SK-N-SH (cell line): ENCODE results near the gene C18orf63. TPM values are rescaled to one million over a fixed set of nuclear protein-coding genes. Genes with fewer than 3 reads are reported as not detected.

Source experiments
- CTCF ChIA-PET: fragments of 300-600, 350-600 bp; formaldehyde crosslinking; extraction: SDS; loops from one replicate; lab custom pipeline; 2021; lab: Yijun Ruan, JAX
- POLR2A ChIA-PET: fragments of 350-600 bp; sonication (Branson Sonifier 250); formaldehyde crosslinking; extraction: SDS; loops from one replicate; lab custom pipeline; 2020; ENCODE audit warnings: antibody characterized with exemption, inconsistent platforms; lab: Yijun Ruan, JAX
- DNase-seq: peaks from one replicate; pipeline ENCODE4 v3.0.0; 2012
- H2AFZ ChIP-seq: fragments of 200-600 bp; sonication (generic); 2 replicates; pipeline ENCODE4 v1.8.1; 2016; ENCODE audit warnings: antibody characterized with exemption, mild to moderate bottlenecking, low read depth
- H3F3A ChIP-seq: fragments of 200-600 bp; sonication (generic); replicated peaks from 2 replicates; pipeline ENCODE3; 2016; ENCODE audit warnings: antibody characterized with exemption, mild to moderate bottlenecking; ENCODE audit not compliant: insufficient read depth
- H3K27ac ChIP-seq, 2 experiments: fragments of 200-500 bp in 1 of 2; fragments of 200-600 bp in 1 of 2; sonication (Bioruptor generic) in 1 of 2; sonication (generic), shearing (Covaris generic) in 1 of 2; 2 replicates each; pipeline versions ENCODE4 v1.5.1 to v1.6.1; 2014 to 2016; ENCODE audit warnings: low read depth in 2 of 2, inconsistent platforms in 1 of 2, low read length in 1 of 2, mild to moderate bottlenecking in 1 of 2, mixed read lengths in 1 of 2
- H3K27me3 ChIP-seq: fragments of 200-600 bp; sonication (generic), shearing (Covaris generic); 2 replicates; pipeline ENCODE4 v1.6.1; 2016; ENCODE audit warnings: mixed run types; ENCODE audit not compliant: insufficient read depth
- H3K36me3 ChIP-seq, 2 experiments: fragments of 200-500 bp in 1 of 2; fragments of 200-600 bp in 1 of 2; sonication (Bioruptor generic) in 1 of 2; sonication (generic) in 1 of 2; replicated peaks in 1 of 2; 2 replicates each; pipeline versions ENCODE3 to v1.5.1; 2014 to 2016; ENCODE audit warnings: low read length in 1 of 2, mild to moderate bottlenecking in 1 of 2; ENCODE audit not compliant: insufficient read depth in 2 of 2, control insufficient read depth in 1 of 2
- H3K4me1 ChIP-seq, 2 experiments: fragments of 200-500 bp in 1 of 2; fragments of 200-600 bp in 1 of 2; sonication (Bioruptor generic) in 1 of 2; sonication (generic), shearing (Covaris generic) in 1 of 2; 2 replicates each; pipeline versions ENCODE4 v1.5.1 to v1.6.1; 2014 to 2016; ENCODE audit warnings: low read depth in 1 of 2, low read length in 1 of 2, mixed run types in 1 of 2; ENCODE audit not compliant: insufficient read depth in 2 of 2, control insufficient read depth in 1 of 2
- H3K4me2 ChIP-seq: fragments of 200-600 bp; sonication (generic), shearing (Covaris generic); 2 replicates; pipeline ENCODE4 v1.6.1; 2017; ENCODE audit warnings: mixed run types
- H3K4me3 ChIP-seq, 2 experiments: fragments of 200-500 bp in 1 of 2; fragments of 200-600 bp in 1 of 2; sonication (Bioruptor generic) in 1 of 2; sonication (generic), shearing (Covaris generic) in 1 of 2; 2 replicates each; pipeline versions ENCODE4 v1.5.1 to v1.8.1; 2014 to 2016; ENCODE audit warnings: low read depth in 2 of 2, inconsistent platforms in 1 of 2, low read length in 1 of 2, mild to moderate bottlenecking in 1 of 2, mixed read lengths in 1 of 2, moderate library complexity in 1 of 2
- H3K79me2 ChIP-seq: fragments of 200-600 bp; sonication (generic); 2 replicates; pipeline ENCODE4 v1.8.1; 2017; ENCODE audit warnings: mild to moderate bottlenecking; ENCODE audit not compliant: insufficient read depth
- H3K9ac ChIP-seq: fragments of 200-600 bp; sonication (generic); 2 replicates; pipeline ENCODE4 v1.6.1; 2017; ENCODE audit warnings: mixed run types
- H3K9me2 ChIP-seq: fragments of 200-600 bp; sonication (generic); 2 replicates; pipeline ENCODE4 v1.6.1; 2017; ENCODE audit warnings: mixed run types
- H3K9me3 ChIP-seq: fragments of 200-600 bp; sonication (generic); 2 replicates; pipeline ENCODE4 v1.6.1; 2017; ENCODE audit warnings: mixed run types, mild to moderate bottlenecking, moderate library complexity
- H4K20me1 ChIP-seq: fragments of 200-600 bp; sonication (generic); 2 replicates; pipeline ENCODE4 v1.6.1; 2017; ENCODE audit warnings: mild to moderate bottlenecking, mixed run types; ENCODE audit not compliant: insufficient read depth
- CHD2 ChIP-seq: fragments of 150-350 bp; IDR thresholded peaks from 2 replicates; pipeline ENCODE4 v1.6.1; 2018; ENCODE audit warnings: low read length; ENCODE audit not compliant: partially characterized antibody
- EZH2phosphoT487 ChIP-seq: fragments of 200-600 bp; sonication (generic); IDR thresholded peaks from 2 replicates; pipeline ENCODE4 v1.6.1; 2017; ENCODE audit warnings: low read depth, mixed run types, mild to moderate bottlenecking, antibody characterized with exemption, moderate library complexity, borderline replicate concordance
- FOSL2 ChIP-seq: IDR thresholded peaks from 2 replicates; pipeline ENCODE4 v1.4.0; 2012; ENCODE audit warnings: low read depth, mild to moderate bottlenecking, moderate library complexity, borderline replicate concordance
- FOXJ3 ChIP-seq: sonication (generic); formaldehyde crosslinking; IDR thresholded peaks from 2 replicates; pipeline ENCODE4 v1.5.1; 2020; ENCODE audit warnings: mild to moderate bottlenecking, missing genetic modification reagents
- FOXM1 ChIP-seq: IDR thresholded peaks from 2 replicates; pipeline ENCODE4 v1.4.0; 2012; ENCODE audit warnings: low read depth, mild to moderate bottlenecking
- JUND ChIP-seq: IDR thresholded peaks from 2 replicates; pipeline ENCODE4 v1.4.0; 2012
- MXI1 ChIP-seq: IDR thresholded peaks from 2 replicates; pipeline ENCODE4 v1.6.1; 2012; ENCODE audit warnings: mild to moderate bottlenecking, low read depth, low read length, improper control_type of control experiment
- NFIC ChIP-seq: IDR thresholded peaks from 2 replicates; pipeline ENCODE4 v1.4.0; 2012; ENCODE audit warnings: borderline replicate concordance
- NRF1 ChIP-seq: IDR thresholded peaks from 2 replicates; pipeline ENCODE4 v1.6.1; 2012; ENCODE audit warnings: low read depth, mild to moderate bottlenecking, low read length
- PBX3 ChIP-seq: IDR thresholded peaks from 2 replicates; pipeline ENCODE4; 2012
- POLR2AphosphoS5 ChIP-seq: IDR thresholded peaks from 2 replicates; pipeline ENCODE4 v1.6.1; 2012; ENCODE audit warnings: low read depth, low read length
- RAD21 ChIP-seq: IDR thresholded peaks from 2 replicates; pipeline ENCODE4 v1.6.1; 2012; ENCODE audit warnings: mild to moderate bottlenecking, low read length
- REST ChIP-seq: IDR thresholded peaks from 2 replicates; pipeline ENCODE4 v1.6.1; 2012; ENCODE audit warnings: mild to moderate bottlenecking, low read depth, low read length, moderate library complexity
- RXRA ChIP-seq: IDR thresholded peaks from 2 replicates; pipeline ENCODE4 v1.4.0; 2012; ENCODE audit warnings: low read depth, mild to moderate bottlenecking, borderline replicate concordance
- SMC3 ChIP-seq: IDR thresholded peaks from 2 replicates; pipeline ENCODE4 v1.6.1; 2012; ENCODE audit warnings: low read depth, low read length, improper control_type of control experiment
- TEAD4 ChIP-seq: IDR thresholded peaks from 2 replicates; pipeline ENCODE4 v1.4.0; 2012; ENCODE audit warnings: mild to moderate bottlenecking, borderline replicate concordance; ENCODE audit not compliant: insufficient read depth
- YY1 ChIP-seq: IDR thresholded peaks from 2 replicates; pipeline ENCODE4 v1.4.0; 2012; ENCODE audit warnings: low read depth, mild to moderate bottlenecking
- WGBS: methylation state at CpG from one replicate; pipeline ENCODE4 v1.1.6; 2017; ENCODE audit warnings: low lambda C conversion rate; 5-methylcytosine and 5-hydroxymethylcytosine counted together
- polyA plus RNA-seq, 3 experiments: library from polyadenylated mRNA; depleted of rRNA; stranded (reverse); fragments of >200 nt; gene quantifications; 2 replicates each; pipeline ENCODE4 v1.2.3, GENCODE V29; 2012
- TF ChIP-seq, protein P1 (sequence below): fragments of 150-350 bp; IDR thresholded peaks from 2 replicates; pipeline ENCODE4 v1.6.1; 2016; ENCODE audit warnings: mild to moderate bottlenecking, low read depth, low read length

C18orf63 gene
- polyA plus RNA-seq, 1 of the 3 experiments (the other 2 are of a cell fraction): not detected

GRCh38 chr18:74378179-74378682 lies 62.6 kb downstream of the C18orf63 start:
- no peak overlapping the region for H3K4me2 ChIP-seq
- H4K20me1 ChIP-seq: no peaks in the 10 kb centered on the region
- H3K4me3 ChIP-seq: no peak overlapping the region
- TF ChIP-seq PBX3 (no peak), FOXM1 (no peak), NFIC (no peak), RXRA (no peak), FOSL2 (no peak), CHD2 (no peak), RAD21 (no peak)
- no peaks in the 10 kb centered on the region for H3K36me3 ChIP-seq
- no peak overlapping the region for H3K27ac ChIP-seq
- ChIA-PET POLR2A (no interaction called here), CTCF (interaction anchor here (0.8 to 1.5 kb wide), 5 partner anchors 9 to 180 kb away, joined by 3 to 6 read pairs (median 3); no protein-coding TSS in a partner anchor)
- no peak overlapping the region for H2AFZ ChIP-seq
- no peaks in the 10 kb centered on the region for H3K79me2 ChIP-seq
- H3K9me2 ChIP-seq: no peaks in the 10 kb centered on the region
- peaks cover 39% of the 10 kb centered on the region for H3K27me3 ChIP-seq
- WGBS: 30% methylated on average over 4 of the region's 4 CpGs
- H3K9ac ChIP-seq: no peak overlapping the region
- DNase-seq: no peak
- no peaks in the 10 kb centered on the region for H3K9me3 ChIP-seq
- H3F3A ChIP-seq: no peaks in the 10 kb centered on the region
- no peaks in the 10 kb centered on the region for H3K4me1 ChIP-seq

- Histone ChIP-seq H3K4me2 (no peak overlapping the region), H3K4me3 (no peak overlapping the region), H3K27ac (no peak overlapping the region), H3K36me3 (no peaks in the 10 kb centered on the region), H3F3A (no peaks in the 10 kb centered on the region), H2AFZ (no peak overlapping the region), H4K20me1 (no peaks in the 10 kb centered on the region), H3K79me2 (no peaks in the 10 kb centered on the region), H3K27me3 (peaks cover 40% of the 10 kb centered on the region), H3K9me3 (no peaks in the 10 kb centered on the region), H3K9ac (no peak overlapping the region), H3K9me2 (no peaks in the 10 kb centered on the region), H3K4me1 (no peaks in the 10 kb centered on the region)
- ChIA-PET CTCF (no interaction called here), POLR2A (no interaction called here)
- DNase-seq: no peak
- 21% methylated on average over 9 of the region's 10 CpGs for WGBS
- no peak for TF ChIP-seq JUND
- no peak for TF ChIP-seq YY1
- TF ChIP-seq, protein P1, sequence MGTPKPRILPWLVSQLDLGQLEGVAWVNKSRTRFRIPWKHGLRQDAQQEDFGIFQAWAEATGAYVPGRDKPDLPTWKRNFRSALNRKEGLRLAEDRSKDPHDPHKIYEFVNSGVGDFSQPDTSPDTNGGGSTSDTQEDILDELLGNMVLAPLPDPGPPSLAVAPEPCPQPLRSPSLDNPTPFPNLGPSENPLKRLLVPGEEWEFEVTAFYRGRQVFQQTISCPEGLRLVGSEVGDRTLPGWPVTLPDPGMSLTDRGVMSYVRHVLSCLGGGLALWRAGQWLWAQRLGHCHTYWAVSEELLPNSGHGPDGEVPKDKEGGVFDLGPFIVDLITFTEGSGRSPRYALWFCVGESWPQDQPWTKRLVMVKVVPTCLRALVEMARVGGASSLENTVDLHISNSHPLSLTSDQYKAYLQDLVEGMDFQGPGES: no peak
- no peak for TF ChIP-seq MXI1
- no peak for TF ChIP-seq REST
- no peak for TF ChIP-seq FOXM1
- TF ChIP-seq SMC3: no peak
- TF ChIP-seq NRF1: no peak
- TF ChIP-seq POLR2AphosphoS5: no peak
- no peak for TF ChIP-seq TEAD4
- no peak for TF ChIP-seq FOSL2
- no peak for TF ChIP-seq FOXJ3 (CRISPR knock-in tag)
- no peak for TF ChIP-seq EZH2phosphoT487
- no peak for TF ChIP-seq PBX3
These were observed 65.3 kb downstream of the C18orf63 start for GRCh38 chr18:74380916-74381315.
